Epithelial cell of proximal tubule (primary cell): ENCODE results near the gene ASAP2. TPM values are rescaled to one million over a fixed set of nuclear protein-coding genes. Genes with fewer than 3 reads are reported as not detected.

Experiments used
- DNase-seq: peaks from one replicate; pipeline ENCODE4 v3.0.0-alpha.2; 2011; ENCODE audit warnings: low read depth
- H3K4me3 ChIP-seq: 2 replicates; pipeline ENCODE4 v1.5.1; 2011; ENCODE audit warnings: low read depth, mild to moderate bottlenecking, low read length
- CTCF ChIP-seq: conservative IDR thresholded peaks from 2 replicates; pipeline ENCODE4 v1.5.1; 2012; ENCODE audit warnings: low read depth, mild to moderate bottlenecking, low read length
- total RNA-seq: library from RNA; depleted of rRNA; stranded (reverse); fragments of >200 nt; gene quantifications from 2 replicates; pipeline ENCODE4 v1.2.3, GENCODE V29; 2015

The ASAP2 gene
- total RNA-seq, 1 donor from 2014 or later = 33.0 TPM

GRCh38 chr2:9204939-9205338, 1.7 kb upstream of the ASAP2 start:
- no peak for TF ChIP-seq CTCF
- no peak for DNase-seq
- H3K4me3 ChIP-seq = no peak overlapping the region

GRCh38 chr2:9205486-9205885, 1.1 kb upstream of the ASAP2 start:
- peak overlapping the region; percentile 66 for H3K4me3 ChIP-seq
- TF ChIP-seq CTCF = no peak
- DNase-seq = no peak

- DNase-seq = no peak
- no peak for TF ChIP-seq CTCF
- H3K4me3 ChIP-seq = peak overlapping the region; percentile 86
Observed at GRCh38 chr2:9206991-9207640, 504 bp downstream of the ASAP2 start.

- DNase-seq = no peak
- no peak for TF ChIP-seq CTCF
- peak overlapping the region; percentile 86 for H3K4me3 ChIP-seq
Observed at GRCh38 chr2:9207641-9208311, 1.2 kb downstream of the ASAP2 start.

GRCh38 chr2:9208875-9209274, 2.3 kb downstream of the ASAP2 start:
- peak overlapping the region; percentile 86 for H3K4me3 ChIP-seq
- TF ChIP-seq CTCF = no peak
- no peak for DNase-seq

GRCh38 chr2:9210030-9210429, 3.4 kb downstream of the ASAP2 start:
- DNase-seq = no peak
- TF ChIP-seq CTCF = no peak
- no peak overlapping the region for H3K4me3 ChIP-seq

- H3K4me3 ChIP-seq = no peak overlapping the region
- DNase-seq = no peak
- no peak for TF ChIP-seq CTCF
Observed at GRCh38 chr2:9211496-9211895, 4.9 kb downstream of the ASAP2 start.
